ENCODE measurements around the gene PFKFB1.

DNA sequence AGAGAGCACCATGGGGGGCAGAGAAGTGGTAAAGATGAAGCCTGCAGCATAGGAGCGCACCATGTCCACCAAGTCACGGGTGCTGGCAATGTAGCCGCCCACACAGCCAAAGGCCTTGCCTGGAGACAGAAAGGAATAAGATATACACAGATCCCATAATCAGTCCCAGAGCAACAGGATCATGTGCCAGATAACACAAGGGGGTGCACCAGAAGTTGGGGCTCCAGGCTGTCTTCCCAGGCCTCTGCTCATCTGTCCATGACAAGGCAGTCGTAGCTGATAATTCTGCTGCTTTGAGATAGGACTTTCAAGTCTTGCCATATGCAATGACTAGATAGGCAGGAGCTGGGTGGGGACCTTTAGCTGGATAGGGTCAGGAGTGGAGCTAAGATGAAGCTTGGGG is 20.9 kb upstream of the PFKFB1 start:
- TF ChIP-seq, protein P1, sequence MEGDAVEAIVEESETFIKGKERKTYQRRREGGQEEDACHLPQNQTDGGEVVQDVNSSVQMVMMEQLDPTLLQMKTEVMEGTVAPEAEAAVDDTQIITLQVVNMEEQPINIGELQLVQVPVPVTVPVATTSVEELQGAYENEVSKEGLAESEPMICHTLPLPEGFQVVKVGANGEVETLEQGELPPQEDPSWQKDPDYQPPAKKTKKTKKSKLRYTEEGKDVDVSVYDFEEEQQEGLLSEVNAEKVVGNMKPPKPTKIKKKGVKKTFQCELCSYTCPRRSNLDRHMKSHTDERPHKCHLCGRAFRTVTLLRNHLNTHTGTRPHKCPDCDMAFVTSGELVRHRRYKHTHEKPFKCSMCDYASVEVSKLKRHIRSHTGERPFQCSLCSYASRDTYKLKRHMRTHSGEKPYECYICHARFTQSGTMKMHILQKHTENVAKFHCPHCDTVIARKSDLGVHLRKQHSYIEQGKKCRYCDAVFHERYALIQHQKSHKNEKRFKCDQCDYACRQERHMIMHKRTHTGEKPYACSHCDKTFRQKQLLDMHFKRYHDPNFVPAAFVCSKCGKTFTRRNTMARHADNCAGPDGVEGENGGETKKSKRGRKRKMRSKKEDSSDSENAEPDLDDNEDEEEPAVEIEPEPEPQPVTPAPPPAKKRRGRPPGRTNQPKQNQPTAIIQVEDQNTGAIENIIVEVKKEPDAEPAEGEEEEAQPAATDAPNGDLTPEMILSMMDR (conservative IDR thresholded peaks at IDR 0.05 in 1 of 2, IDR thresholded peaks at IDR 0.05 in 1 of 2; ENCODE audit: extremely low read depth in 1 of 2, insufficient read depth in 1 of 2, low read depth in 1 of 2, low read length in 2 of 2) = no peak
- TF ChIP-seq EZH2 (IDR thresholded peaks at IDR 0.05; ENCODE audit: borderline replicate concordance, low read length) = no peak
